NCI-H1694 treated with DMSO at 0.1 percent for 48 hours (cell line): ENCODE data around the gene ARX.
A peak's percentile ranks its signal among the peaks of the same experiment; 100 is the strongest.

Source experiments
- DNase-seq: peaks from one replicate; lab custom pipeline; 2025; lab: John Stamatoyannopoulos, UW

The ARX gene

DNA sequence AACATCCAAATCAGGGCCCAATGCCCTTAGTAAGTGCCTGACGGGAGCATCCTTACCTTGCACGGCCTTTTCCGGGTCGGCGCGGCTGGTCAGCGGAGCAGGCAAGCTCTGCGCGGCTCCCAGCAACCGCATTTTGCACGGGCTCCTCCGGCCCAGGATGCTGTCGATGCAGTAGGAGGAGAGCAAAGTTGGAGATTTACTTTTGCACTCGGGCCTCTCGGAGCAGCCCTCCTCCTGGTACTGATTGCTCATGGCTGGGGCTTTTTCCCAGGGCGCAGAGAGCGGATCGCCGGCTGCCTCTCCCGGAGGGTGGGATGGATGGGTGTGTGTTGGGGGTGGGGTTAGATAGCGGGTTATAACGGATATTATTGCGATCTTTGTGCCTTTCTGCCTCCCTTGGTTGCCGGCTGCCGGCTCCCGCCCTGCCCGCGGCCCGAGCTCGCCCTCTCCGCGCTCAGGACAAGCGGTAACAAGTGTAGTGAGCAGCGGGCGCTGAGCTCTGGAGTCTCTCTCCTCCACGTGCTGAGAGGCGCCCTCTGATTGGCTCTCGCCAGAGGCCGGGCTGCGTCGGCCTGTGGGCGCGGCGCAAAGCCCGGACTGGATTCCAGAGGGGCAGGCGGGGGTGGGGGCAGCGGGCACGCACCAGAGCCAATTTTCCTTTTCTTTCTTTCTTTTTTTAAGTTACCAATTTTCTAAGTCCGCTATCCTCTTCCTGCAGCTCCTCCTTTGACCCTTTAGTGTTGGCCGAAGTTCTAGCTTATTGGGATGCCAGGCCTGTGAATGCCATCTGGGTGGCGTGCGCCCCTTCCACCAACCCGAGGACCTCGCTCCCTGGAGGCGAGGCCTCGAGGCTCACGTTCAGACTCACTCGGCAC lies at the start of gene ARX:
Gene ARX (minus strand): TSS at position 480 of the 875 bp plus-strand sequence. CDS start 228 bp downstream, at position 252.
- no peak for DNase-seq

DNA sequence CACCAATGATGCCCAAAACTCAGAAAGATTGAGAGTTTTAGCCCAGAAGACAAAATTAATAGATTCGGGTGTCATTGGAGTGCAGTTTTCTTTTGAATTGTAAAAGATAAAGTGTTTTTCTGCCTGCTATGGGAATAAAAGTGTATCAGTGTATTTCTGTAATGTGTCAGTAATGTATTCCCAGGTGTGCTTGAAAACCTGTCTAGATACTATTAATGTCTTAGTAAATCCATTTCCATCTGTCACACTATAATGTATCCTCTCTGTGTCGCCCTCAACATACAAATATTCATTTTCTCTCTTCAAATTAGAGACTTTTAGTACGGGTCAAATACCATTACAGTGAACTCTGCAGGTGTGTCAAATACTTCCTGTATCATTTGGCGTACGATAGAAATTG lies 43.5 kb upstream of the ARX start:
- DNase-seq: no peak

DNA sequence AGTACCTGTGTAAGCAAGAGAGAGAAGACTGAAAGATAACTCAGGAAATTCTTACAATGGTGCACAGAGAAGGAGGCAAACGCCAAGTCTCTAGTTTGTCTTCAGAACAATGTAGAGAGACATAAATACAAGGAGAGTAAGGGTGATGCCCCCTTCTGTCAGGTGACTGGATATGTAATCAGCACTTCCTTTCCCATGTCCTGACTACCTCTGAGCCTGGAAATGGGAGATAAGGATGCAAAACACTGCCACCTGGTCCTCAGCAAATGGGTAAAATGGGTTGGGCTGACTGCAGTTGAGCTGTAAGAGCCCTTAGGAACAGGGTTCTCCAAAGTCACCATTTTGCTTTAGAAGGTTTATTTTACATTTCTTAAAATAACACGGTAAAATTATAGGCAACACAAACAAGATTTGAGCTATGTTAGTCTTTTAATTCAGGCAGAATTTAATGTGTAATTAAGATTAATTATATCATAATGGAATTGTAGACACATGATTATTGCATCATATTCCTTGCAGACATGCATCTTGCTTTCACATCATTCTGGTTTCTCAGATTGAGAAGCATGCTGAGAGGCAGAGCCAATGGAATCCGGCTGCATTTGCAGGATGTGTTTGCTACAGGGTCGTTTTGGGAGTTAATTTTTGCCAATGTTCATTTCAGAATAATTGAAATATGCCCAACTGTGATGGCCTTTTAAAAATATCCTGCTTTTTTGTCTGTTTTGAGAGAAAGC lies 37.2 kb upstream of the ARX start:
- no peak for DNase-seq

DNA sequence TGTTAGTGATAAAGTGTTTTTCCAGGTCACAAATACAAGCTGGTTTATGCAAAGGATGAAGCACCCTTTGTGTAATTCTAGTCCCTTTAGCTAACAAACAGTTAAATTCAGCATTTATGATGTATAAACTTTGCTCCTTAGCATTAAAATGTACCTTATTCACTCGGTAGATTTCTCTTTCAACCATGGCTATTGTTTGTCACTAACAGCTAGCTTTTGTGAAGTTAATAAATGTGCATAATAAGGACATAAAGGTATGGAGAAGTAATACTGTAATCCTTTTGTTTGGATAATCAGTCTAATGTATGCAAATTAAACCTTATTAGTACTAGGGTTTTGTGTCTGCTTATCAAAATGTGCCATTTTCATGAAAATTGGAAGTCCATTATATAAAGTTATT lies 34.2 kb upstream of the ARX start:
- no peak for DNase-seq

GRCh38 chrX:25049357-25049756 lies 33.6 kb upstream of the ARX start:
- DNase-seq: no peak

GRCh38 chrX:25048178-25048577 lies 32.4 kb upstream of the ARX start:
- no peak for DNase-seq

DNA sequence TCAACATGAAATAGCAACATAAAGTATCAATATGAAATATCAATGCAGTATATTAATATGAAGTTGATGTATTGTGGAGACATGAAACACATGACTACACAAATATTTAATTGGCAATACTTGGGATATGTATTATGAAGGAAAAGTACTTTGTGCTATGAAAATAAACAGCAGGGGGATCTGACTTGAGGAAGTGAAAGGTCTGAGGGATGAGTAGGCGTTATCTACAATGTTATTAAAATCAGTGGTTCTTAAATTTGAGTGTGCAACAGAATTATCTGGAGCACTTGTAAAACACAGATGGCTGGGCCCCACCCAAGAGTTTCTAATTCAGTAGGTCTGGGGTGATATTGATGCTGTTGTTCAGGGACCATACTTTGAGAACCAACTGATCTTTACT lies 27.4 kb upstream of the ARX start:
- DNase-seq: no peak

DNA sequence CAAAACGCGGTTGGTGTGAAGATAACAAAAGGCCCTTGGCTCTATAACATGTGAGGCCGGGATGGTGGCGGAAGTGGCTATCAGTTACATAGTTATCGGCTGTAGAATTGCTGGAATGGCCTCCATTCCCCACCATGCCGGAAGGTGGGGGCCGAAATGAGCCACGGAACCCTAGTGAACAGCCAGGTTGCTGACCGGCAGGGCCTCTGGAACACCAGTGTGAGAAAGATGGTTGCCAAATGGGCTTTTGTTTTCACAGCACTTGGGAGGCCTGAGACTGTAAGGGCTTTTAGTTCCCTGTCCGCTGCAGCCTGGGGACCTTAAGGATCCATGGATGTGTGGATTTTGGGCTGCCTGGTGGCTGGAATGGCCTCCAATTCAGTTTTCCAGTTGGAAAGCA lies 23.3 kb upstream of the ARX start:
- no peak for DNase-seq

DNA sequence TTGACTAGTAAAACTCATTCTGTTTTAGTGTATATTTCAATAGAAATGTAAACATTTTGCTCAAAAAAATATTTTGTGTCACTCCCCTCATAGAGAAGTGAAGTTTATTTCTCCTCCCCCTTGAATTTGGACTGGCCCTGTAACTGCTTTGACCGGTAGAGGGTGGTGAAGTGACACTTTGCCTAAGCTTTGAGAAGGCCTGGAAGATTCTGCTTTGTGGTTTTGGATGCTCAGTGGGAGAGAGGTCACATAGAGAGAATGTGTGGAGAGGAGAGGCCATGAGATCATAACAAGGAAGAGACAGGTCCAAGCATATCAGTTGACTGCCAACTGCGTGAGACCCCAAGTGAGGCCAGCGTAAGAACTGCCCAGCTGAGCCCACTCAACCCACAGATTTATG lies 19.1 kb upstream of the ARX start:
- DNase-seq: no peak

GRCh38 chrX:25029288-25029825 lies 13.6 kb upstream of the ARX start:
- peak; percentile 26 for DNase-seq

- no peak for DNase-seq
Measured at GRCh38 chrX:25028726-25029125, 13.0 kb upstream of the ARX start.

GRCh38 chrX:25026576-25026975 lies 10.8 kb upstream of the ARX start:
- no peak for DNase-seq

GRCh38 chrX:25025615-25026014 lies 9.8 kb upstream of the ARX start:
- no peak for DNase-seq

- DNase-seq: no peak
Measured at GRCh38 chrX:25023908-25024307, 8.1 kb upstream of the ARX start.

GRCh38 chrX:25022499-25023325 lies 6.9 kb upstream of the ARX start:
- no peak for DNase-seq

- DNase-seq: peak; percentile 24
Measured at GRCh38 chrX:25020905-25021449, 5.2 kb upstream of the ARX start.

DNA sequence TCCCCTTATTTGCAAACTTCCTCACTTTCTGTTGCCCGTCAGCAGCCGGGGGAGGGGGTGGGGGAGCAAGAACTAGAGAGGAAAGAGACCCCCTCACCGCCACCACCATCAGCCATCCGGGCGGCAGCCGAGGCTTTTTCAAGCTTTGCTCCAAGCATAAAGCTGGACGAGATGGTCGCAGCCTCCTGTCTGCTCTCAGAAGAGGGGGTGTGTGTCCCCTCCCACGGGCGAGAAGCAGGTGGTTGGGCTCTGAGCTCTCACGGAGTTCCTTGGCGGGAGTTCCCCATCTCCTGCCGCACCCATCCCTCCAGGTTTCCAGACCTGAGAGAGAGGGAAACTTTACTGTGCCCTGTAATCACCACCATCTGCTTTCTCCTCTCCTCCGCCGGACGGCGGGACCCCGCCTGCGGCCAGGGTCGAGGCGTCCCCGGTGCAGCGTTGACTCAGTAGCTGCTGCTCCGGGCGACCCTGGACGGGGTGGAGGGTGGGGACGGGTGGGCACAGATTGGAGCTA lies 4.7 kb upstream of the ARX start:
- DNase-seq: no peak

DNA sequence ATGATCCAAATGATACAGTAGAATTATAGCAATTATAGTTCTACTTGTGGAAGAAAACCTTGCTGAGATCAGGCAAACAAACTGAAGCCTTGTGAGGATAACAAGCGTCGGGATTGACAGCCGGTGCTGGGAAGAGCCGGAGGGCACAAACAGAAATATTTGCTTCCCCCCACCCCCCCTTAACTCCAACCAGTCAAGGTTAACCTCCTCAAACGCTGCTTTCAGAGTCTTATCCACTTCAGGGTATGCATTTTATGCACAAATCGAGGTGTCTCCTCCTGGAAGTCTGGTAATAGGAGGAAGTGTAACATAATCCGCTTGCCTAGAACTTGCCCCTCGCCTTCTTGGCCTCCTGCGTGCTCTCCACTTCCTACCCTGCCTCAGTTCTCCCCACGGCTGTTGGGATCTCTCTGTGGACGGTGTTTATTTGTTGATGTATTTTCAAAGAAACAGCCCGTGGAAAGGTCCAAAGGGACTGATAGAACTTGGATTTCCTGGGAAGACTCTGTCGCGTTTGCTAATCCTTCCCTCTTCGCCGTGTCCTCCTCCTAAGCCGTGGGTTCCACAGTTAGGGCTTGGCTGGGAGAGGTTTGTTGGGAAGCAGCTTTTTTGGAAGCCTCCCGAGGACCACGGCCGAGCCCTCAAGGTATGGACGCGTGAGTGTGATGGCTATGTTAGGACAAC lies 4.1 kb upstream of the ARX start:
- no peak for DNase-seq

DNA sequence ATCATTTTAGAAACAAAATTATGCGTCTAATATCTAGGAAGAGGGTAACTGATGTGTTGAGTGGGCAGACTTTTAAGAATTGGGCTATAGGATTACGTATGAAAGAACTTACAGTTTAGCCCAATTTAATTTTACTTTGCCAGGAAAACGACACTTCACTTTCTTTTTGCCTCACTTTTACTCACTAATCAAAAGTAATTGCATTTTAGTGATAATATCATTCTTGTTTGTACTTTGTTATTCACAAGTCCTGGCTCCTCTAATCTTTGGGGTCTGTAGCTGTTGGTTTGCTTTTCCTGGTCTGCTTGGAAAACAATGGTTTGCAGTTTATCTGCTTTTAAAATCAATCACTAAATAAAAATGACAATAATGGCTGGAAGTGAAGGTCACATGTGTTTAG lies 2.9 kb upstream of the ARX start:
- DNase-seq: no peak

- DNase-seq: no peak
Measured at GRCh38 chrX:25017667-25018247, 2.0 kb upstream of the ARX start.
